Fibroblast of skin of abdomen (primary cell): ENCODE data around the gene GJB2.

Experiments
- DNase-seq: peaks from one replicate; pipeline ENCODE4 v3.0.0-alpha.2; 2013

Gene GJB2

DNA sequence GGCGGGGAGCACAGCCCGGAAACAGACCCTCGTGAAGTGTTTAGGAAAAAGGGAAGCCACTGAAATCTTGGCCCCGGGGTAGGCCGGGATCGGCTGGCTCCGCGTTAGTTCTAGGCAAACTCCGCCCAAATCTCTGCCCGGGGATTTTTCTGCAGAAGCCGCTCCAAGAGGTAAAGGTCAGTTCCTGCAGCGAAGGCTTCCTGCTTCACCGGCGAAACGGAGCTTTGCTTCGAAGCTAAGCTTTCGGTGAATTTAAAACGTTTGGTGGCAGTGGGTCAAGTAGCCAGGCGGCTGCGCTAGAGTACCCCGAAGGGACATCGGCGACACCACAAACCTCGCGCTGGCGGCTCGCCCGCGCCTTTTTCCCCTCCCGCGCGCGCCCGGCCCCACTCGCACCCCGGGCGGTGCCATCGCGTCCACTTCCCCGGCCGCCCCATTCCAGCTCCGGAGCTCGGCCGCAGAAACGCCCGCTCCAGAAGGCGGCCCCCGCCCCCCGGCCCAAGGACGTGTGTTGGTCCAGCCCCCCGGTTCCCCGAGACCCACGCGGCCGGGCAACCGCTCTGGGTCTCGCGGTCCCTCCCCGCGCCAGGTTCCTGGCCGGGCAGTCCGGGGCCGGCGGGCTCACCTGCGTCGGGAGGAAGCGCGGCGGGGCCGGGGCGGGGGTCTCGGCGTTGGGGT, 441 bp downstream of the GJB2 start:
- DNase-seq, result no peak

DNA sequence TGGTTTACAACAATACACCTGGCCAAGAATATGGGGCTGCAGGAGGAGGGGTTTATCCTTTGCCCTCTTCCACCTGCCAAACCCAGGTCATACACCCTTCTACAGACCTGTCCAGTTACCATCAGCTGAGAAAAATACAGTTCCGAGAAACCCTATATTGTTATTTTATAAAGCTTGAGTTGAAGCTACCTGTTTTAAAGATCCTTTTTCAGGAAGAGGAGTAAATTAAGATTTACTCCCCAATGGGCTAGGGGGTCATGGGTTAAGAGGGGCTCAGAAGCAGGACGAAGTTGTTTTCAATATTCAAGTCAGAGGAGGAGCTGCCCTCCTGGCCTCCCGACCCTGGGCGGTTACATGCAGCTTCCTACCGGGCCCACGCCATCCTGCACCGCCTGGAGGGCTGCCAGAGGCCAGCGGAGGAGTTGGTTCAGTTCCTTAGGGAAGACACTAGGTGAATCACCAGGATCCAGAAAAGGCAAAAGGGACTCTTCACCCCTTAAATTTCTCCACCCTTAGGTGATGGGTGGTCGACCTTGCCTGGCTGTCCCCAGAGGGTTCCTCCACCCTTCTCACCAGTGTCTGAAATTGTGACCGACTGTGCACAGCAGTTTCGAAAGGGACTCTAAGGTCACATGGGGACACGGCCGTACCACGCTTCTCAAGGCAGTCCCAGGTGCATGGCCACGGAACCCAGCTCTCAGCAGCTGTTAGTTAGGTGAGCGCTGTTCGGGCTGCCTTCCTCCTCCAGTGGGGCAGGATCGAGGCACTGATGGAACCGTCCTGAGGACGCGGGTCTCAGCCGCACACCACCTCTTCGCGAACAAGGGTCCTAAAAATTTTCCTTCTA, 1.2 kb downstream of the GJB2 start:
- DNase-seq, result no peak

GRCh38 chr13:20190481-20191310, 2.0 kb downstream of the GJB2 start:
- peak; percentile 86 for DNase-seq

GRCh38 chr13:20190076-20190475, 2.7 kb downstream of the GJB2 start:
- no peak for DNase-seq

DNA sequence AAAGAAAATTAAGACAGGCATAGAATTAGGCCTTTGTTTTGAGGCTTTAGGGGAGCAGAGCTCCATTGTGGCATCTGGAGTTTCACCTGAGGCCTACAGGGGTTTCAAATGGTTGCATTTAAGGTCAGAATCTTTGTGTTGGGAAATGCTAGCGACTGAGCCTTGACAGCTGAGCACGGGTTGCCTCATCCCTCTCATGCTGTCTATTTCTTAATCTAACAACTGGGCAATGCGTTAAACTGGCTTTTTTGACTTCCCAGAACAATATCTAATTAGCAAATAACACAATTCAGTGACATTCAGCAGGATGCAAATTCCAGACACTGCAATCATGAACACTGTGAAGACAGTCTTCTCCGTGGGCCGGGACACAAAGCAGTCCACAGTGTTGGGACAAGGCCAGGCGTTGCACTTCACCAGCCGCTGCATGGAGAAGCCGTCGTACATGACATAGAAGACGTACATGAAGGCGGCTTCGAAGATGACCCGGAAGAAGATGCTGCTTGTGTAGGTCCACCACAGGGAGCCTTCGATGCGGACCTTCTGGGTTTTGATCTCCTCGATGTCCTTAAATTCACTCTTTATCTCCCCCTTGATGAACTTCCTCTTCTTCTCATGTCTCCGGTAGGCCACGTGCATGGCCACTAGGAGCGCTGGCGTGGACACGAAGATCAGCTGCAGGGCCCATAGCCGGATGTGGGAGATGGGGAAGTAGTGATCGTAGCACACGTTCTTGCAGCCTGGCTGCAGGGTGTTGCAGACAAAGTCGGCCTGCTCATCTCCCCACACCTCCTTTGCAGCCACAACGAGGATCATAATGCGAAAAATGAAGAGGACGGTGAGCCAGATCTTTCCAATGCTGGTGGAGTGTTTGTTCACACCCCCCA, 3.8 kb downstream of the GJB2 start:
- DNase-seq, result no peak

DNA sequence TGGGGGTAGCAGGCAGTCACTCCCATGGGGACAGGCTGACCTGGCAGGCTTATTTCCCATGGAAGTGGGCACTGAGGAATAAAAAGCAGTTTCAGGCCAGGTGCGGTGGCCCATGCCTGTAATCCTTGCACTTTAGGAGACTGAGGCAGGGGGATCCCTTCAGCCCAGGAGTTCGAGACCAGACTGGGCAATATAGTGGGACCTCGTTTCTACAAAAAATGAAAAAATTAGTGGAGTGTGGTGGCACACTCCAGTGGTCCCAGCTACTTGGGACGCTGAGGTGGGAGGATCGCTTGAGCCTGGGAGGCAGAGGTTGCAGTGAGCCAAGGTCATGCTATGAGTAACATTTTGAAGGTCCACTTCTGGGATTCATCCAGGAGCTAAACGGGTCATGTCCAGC, 6.0 kb downstream of the GJB2 start:
- no peak for DNase-seq

GRCh38 chr13:20185366-20186056, 7.2 kb downstream of the GJB2 start:
- no peak for DNase-seq

GRCh38 chr13:20182231-20182846, 10.4 kb downstream of the GJB2 start:
- DNase-seq, result peak; percentile 75

DNA sequence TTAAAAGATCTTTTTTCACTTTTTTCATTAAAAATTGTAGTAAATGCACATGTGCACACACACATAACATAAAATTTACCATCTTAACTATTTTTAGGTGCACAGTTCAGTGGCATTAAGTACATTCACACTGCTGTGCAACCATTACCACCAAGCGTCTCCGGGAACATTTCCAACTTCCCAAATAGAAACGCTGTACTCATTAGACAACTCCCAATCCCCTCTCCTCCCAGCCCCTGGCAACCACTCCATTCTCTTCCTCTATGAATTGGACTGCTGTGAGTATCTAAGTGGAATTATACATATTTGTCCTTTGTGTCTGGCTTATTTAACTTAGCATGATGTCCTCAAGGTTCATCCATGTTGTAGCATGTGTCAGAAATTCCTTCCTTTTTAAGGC, 11.6 kb downstream of the GJB2 start:
- no peak for DNase-seq

DNA sequence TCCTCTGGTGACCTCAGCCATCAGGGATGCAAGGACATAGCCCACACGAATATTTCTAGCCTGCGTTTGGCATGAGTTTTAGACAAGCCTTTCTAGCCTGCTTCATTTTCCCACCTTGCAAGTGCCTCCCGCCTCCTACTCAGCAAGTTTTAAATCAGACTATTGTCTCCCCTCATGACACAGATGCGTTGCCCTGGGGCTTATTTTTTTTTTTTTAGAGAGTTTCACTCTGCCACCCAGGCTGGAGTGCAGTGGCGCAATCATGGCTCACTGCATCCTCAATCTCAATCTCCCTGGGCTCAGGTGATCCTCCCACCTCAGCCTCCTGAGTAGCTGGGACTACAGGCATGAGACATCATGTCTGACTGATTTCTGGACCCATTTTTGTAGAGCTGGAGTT, 14.6 kb downstream of the GJB2 start:
- no peak for DNase-seq

DNA sequence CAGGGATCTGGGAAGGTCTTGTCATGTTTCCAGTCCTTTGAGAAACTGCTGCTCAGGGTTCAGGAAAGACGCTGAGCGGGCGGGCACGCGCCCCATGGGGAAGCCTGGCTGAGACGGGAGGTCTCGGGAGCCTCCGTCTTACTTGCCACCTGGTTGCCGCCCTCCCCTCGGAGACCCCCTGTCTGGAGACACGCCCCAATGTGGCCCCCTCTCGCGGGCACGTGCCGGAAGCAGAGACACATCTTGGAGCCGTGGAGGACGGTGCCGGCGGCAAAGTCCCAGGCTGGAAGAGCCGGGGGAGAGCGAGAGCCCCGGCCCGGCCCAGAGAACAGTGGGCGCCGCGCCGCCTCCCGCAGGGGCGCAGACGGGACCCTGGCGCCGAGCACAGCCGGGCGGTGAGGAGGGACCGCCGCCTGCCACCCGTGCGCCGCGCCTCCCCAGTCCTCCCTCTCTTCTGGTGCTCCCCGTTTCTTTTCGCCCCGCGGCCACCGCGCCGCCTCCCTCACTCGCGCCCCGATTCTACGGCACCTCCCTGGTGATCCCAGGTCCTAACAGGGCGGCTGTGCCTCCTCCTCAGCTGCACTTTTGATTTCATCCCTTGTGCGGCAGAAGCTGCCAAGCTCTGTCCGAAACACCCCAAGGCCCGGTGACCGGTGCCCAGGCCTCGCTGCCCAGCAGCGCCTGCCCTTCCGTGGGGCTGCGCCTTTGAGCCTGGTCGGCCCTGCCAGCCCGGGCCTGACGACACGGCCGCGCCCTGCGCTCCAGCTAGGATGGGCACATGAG, 15.5 kb downstream of the GJB2 start:
- DNase-seq, result no peak

GRCh38 chr13:20175907-20176652, 16.7 kb downstream of the GJB2 start:
- no peak for DNase-seq

- DNase-seq, result no peak
These were observed 17.3 kb downstream of the GJB2 start for GRCh38 chr13:20175406-20175794.

DNA sequence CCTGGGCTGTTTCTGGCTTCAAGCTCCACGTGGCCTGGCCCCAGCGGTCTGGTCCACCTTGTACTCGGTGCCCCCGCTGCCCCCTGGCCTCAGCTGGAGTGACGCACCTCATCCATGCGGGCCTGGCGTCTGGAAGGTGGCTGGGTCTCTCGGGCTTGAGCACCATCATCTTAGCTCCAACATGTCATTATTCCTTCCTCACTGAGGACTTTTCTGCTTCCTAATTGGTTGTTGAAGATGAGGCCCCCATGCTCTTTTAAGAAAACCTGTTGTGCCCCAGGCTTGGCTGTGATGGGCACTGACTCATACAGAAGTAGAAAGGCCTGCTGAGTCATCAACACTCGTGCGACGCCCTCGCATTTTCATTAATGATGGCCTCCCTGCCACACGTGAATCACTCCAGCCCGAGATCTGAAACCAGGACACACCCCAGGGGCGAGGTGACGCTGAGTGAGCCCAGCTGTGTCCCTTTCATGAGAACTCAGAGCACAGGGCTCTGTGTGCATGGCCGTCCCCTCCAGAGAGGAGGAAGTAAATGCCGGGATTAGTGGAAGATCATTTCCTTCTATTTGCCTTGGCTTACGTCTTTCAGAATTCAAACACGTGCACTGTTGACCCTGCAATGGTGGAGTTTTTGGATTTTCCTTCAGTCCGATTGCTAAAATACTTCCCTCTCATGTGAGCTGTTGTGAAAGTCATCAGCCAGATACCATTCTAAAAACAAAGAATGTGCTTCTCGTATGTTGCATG, 17.9 kb downstream of the GJB2 start:
- peak; percentile 88 for DNase-seq

DNA sequence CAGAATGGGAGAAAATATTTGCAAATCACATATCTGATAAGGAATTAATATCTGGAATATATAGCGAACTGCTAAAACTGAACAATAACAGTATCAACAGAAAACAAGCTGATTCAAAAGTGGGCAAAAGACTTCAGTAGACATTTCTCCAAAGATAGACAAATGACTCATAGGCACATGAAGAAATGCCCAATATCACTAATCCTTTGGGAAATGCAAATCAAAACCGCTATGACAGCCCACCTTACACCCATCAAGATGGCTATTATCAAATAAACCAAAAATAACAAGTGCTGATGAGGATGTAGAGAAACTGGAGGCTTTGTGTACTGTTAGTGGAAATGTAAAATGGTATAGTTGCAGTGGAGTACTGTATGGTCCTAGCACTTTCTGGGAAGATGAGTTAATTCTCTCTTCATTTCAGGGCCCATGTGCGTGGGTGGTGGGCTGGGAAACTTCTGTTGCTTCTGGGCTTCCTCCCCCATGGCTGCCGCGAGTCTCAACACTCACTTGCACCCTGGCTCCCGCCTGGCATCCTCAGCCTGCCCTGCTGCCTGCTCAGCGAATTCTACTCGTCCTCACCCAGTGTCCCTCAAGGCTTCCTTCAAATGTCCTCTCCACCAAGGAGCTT, 19.5 kb downstream of the GJB2 start:
- no peak for DNase-seq

DNA sequence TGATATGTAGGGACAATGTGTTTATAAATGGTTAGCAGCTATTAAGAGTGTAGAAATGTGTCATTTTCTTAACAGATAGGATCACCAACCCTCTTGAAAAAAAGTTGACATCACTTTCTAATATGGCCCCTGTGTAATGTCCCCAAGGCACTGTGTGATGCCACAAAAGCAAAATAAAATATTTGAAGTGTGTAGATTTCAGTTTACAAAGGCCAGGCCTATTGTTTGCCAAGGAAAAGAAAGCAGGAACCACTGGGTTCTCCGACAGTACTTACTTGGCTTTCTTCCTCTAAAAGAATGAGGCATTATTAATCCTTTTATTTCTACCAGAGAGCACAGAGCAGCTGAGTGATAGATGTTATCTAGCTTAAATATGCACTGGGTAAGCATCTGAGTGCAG, 21.4 kb downstream of the GJB2 start:
- DNase-seq, result no peak

GRCh38 chr13:20170921-20171320, 21.8 kb downstream of the GJB2 start:
- no peak for DNase-seq

DNA sequence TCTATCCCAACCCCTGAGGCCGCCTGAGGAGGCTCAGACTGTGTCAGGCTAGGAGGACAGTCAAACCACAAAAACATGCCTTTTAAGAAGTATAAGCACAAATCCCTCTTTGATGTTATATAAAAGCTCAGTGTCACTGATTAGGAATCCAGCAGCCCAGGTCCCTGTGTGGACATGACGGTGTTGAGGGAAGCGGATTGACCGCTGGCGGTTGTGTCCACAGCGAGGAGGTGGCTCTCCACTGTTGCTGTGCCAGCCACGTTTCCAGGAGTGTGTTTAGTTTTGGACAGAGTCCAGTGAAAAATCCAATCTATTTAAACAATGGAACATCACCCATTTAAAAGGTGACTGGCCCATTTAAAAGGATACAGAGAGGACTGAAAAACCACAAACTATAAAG, 24.3 kb downstream of the GJB2 start:
- no peak for DNase-seq
